ENCODE results near the gene ENOX1. TPM values are rescaled to one million over a fixed set of nuclear protein-coding genes. Genes with fewer than 3 reads are reported as not detected.

The ENOX1 gene
- total RNA-seq, 3 donors from 2014 or later (not counting 1 experiment from before 2014, with no cell fraction given) = not detected

DNA sequence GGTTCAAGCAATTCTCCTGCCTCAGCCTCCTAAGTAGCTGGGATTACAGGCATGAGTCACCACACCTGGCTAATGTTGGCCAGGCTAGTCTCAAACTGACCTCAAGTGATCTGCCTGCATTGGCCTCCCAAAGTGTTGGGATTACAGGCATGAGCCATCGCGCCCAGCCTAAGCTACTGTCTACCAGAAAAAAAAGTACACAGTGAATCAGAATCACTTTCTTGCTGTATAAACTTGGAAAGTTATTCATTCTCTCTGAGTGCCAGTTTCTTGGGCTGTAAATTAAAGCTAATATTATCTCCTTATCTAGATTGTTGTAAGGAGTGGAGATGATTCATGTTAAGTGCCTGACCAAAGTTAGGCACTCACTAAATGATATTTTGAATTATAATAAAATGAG, 242.8 kb downstream of the ENOX1 start:
- H3K4me3 Mint-ChIP-seq = no peak overlapping the region
- no peak overlapping the region for H3K27ac ChIP-seq (ENCODE audit: low read length)
- H3K27me3 ChIP-seq (ENCODE audit: control insufficient read depth, insufficient read depth, low read length) = no peaks in the 10 kb centered on the region
- peaks cover 2% of the 10 kb centered on the region in 2 donors for H3K9me3 Mint-ChIP-seq
- no peaks in the 10 kb centered on the region for H3K9me3 ChIP-seq (ENCODE audit: control insufficient read depth, insufficient read depth, low read length)
- 100% methylated on average over 2 of the region's 2 CpGs for WGBS (ENCODE audit: insufficient coverage)
- no peak overlapping the region for H3K4me3 ChIP-seq (ENCODE audit: low read length)
- H3K27ac Mint-ChIP-seq = no peak overlapping the region
- intact Hi-C loops (cut with micrococcal nuclease) = no loop called here
- no peaks in the 10 kb centered on the region for H3K36me3 Mint-ChIP-seq
- H3K27me3 Mint-ChIP-seq (ENCODE audit: low read depth in 2 of 2) = peaks cover 0 to 4% of the 10 kb centered on the region in 2 donors
- DNase-seq (no peak), ATAC-seq (no peak)
- H3K4me1 Mint-ChIP-seq = no peaks in the 10 kb centered on the region
- H3K4me1 ChIP-seq (ENCODE audit: control insufficient read depth, insufficient read depth, low read length) = no peaks in the 10 kb centered on the region
- TF ChIP-seq, protein P1, sequence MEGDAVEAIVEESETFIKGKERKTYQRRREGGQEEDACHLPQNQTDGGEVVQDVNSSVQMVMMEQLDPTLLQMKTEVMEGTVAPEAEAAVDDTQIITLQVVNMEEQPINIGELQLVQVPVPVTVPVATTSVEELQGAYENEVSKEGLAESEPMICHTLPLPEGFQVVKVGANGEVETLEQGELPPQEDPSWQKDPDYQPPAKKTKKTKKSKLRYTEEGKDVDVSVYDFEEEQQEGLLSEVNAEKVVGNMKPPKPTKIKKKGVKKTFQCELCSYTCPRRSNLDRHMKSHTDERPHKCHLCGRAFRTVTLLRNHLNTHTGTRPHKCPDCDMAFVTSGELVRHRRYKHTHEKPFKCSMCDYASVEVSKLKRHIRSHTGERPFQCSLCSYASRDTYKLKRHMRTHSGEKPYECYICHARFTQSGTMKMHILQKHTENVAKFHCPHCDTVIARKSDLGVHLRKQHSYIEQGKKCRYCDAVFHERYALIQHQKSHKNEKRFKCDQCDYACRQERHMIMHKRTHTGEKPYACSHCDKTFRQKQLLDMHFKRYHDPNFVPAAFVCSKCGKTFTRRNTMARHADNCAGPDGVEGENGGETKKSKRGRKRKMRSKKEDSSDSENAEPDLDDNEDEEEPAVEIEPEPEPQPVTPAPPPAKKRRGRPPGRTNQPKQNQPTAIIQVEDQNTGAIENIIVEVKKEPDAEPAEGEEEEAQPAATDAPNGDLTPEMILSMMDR (IDR thresholded peaks at IDR 0.05) = no peak
- no peaks in the 10 kb centered on the region for H3K36me3 ChIP-seq (ENCODE audit: control insufficient read depth, insufficient read depth, low read length)

GRCh38 chr13:43543331-43543730, 243.4 kb downstream of the ENOX1 start:
- Mint-ChIP-seq H3K27me3 (ENCODE audit: low read depth in 2 of 2) (peaks cover 0 to 2% of the 10 kb centered on the region in 2 donors), H3K36me3 (no peaks in the 10 kb centered on the region), H3K4me1 (no peaks in the 10 kb centered on the region), H3K9me3 (peaks cover 2 to 3% of the 10 kb centered on the region in 2 donors), H3K27ac (no peak overlapping the region), H3K4me3 (no peak overlapping the region)
- H3K36me3 ChIP-seq (ENCODE audit: control insufficient read depth, insufficient read depth, low read length) = no peaks in the 10 kb centered on the region
- no peaks in the 10 kb centered on the region for H3K4me1 ChIP-seq (ENCODE audit: control insufficient read depth, insufficient read depth, low read length)
- DNase-seq = no peak
- no peak overlapping the region for H3K27ac ChIP-seq (ENCODE audit: low read length)
- TF ChIP-seq, protein P1 (IDR thresholded peaks at IDR 0.05) = no peak
- H3K9me3 ChIP-seq (ENCODE audit: control insufficient read depth, insufficient read depth, low read length) = no peaks in the 10 kb centered on the region
- ATAC-seq = no peak
- H3K27me3 ChIP-seq (ENCODE audit: control insufficient read depth, insufficient read depth, low read length) = no peaks in the 10 kb centered on the region
- WGBS (ENCODE audit: insufficient coverage) = 89% methylated on average over 2 of the region's 2 CpGs
- intact Hi-C loops (cut with micrococcal nuclease) = no loop called here
- H3K4me3 ChIP-seq (ENCODE audit: low read length) = no peak overlapping the region

- intact Hi-C loops (cut with micrococcal nuclease) = no loop called here
- Histone ChIP-seq H3K27me3 (ENCODE audit: control insufficient read depth, insufficient read depth, low read length) (no peaks in the 10 kb centered on the region), H3K4me3 (ENCODE audit: low read length) (no peak overlapping the region), H3K4me1 (ENCODE audit: control insufficient read depth, insufficient read depth, low read length) (no peaks in the 10 kb centered on the region), H3K36me3 (ENCODE audit: control insufficient read depth, insufficient read depth, low read length) (no peaks in the 10 kb centered on the region), H3K9me3 (ENCODE audit: control insufficient read depth, insufficient read depth, low read length) (no peaks in the 10 kb centered on the region), H3K27ac (ENCODE audit: low read length) (no peak overlapping the region)
- no peak for DNase-seq
- no peak for ATAC-seq
- Mint-ChIP-seq H3K4me3 (no peak overlapping the region), H3K9me3 (peaks cover 2 to 3% of the 10 kb centered on the region in 2 donors), H3K27ac (no peak overlapping the region), H3K27me3 (ENCODE audit: low read depth in 2 of 2) (peaks cover 2 to 7% of the 10 kb centered on the region in 2 donors), H3K36me3 (no peaks in the 10 kb centered on the region), H3K4me1 (no peaks in the 10 kb centered on the region)
- WGBS (ENCODE audit: insufficient coverage) = 81% methylated on average over 2 of the region's 2 CpGs
- TF ChIP-seq, protein P1 (IDR thresholded peaks at IDR 0.05) = no peak
Observed at GRCh38 chr13:43537124-43537523, 249.6 kb downstream of the ENOX1 start.

GRCh38 chr13:43529796-43530195, 257.0 kb downstream of the ENOX1 start:
- Mint-ChIP-seq H3K9me3 (no peaks in the 10 kb centered on the region), H3K4me1 (no peaks in the 10 kb centered on the region), H3K36me3 (no peaks in the 10 kb centered on the region), H3K27me3 (ENCODE audit: low read depth in 2 of 2) (no peaks in the 10 kb centered on the region), H3K27ac (no peak overlapping the region), H3K4me3 (no peak overlapping the region)
- Histone ChIP-seq H3K4me1 (ENCODE audit: control insufficient read depth, insufficient read depth, low read length) (no peaks in the 10 kb centered on the region), H3K9me3 (ENCODE audit: control insufficient read depth, insufficient read depth, low read length) (no peaks in the 10 kb centered on the region), H3K27ac (ENCODE audit: low read length) (no peak overlapping the region), H3K4me3 (ENCODE audit: low read length) (no peak overlapping the region), H3K36me3 (ENCODE audit: control insufficient read depth, insufficient read depth, low read length) (no peaks in the 10 kb centered on the region), H3K27me3 (ENCODE audit: control insufficient read depth, insufficient read depth, low read length) (peaks cover 3% of the 10 kb centered on the region)
- DNase-seq (no peak), ATAC-seq (no peak)
- TF ChIP-seq, protein P1 (IDR thresholded peaks at IDR 0.05) = no peak
- intact Hi-C loops (cut with micrococcal nuclease) = no loop called here
